ENCODE data around the gene PDE6A. TPM values are rescaled to one million over a fixed set of nuclear protein-coding genes. Genes with fewer than 3 reads are reported as not detected.

PDE6A gene
- total and polyA plus RNA-seq, 2 donors from 2014 or later, result 0.03 TPM; not detected in 1

GRCh38 chr5:149846021-149846420 lies 98.6 kb downstream of the PDE6A start:
- TF ChIP-seq CTCF (IDR thresholded peaks at IDR 0.05; ENCODE audit: borderline replicate concordance, extremely low read depth, insufficient read depth), result no peak
- intact Hi-C loops (cut with DNase I), result no loop called here
- DNase-seq (no peak), FAIRE-seq (no peak)
- no peak overlapping the region for H3K9ac ChIP-seq (ENCODE audit: low read length in 3 of 3)
- peaks cover 0 to 11% (median 10%) of the 10 kb centered on the region in 3 donors for H3K36me3 ChIP-seq (ENCODE audit: control insufficient read depth in 2 of 3, insufficient read depth in 3 of 3, low read length in 3 of 3)
- H3K27me3 ChIP-seq (ENCODE audit: control insufficient read depth, insufficient read depth, low read length), result no peaks in the 10 kb centered on the region
- no peaks in the 10 kb centered on the region for H3K4me1 ChIP-seq (ENCODE audit: control insufficient read depth in 2 of 3, insufficient read depth in 2 of 3, low read depth in 1 of 3, low read length in 3 of 3)
- no peaks in the 10 kb centered on the region for H3K9me3 ChIP-seq (ENCODE audit: control insufficient read depth in 2 of 3, insufficient read depth in 1 of 3, low read length in 3 of 3)
- H3K4me3 ChIP-seq (ENCODE audit: low read length in 3 of 3), result no peak overlapping the region
- H3K27ac ChIP-seq (ENCODE audit: low read depth in 2 of 2, low read length in 2 of 2), result no peak overlapping the region

- no peak for DNase-seq
- no peaks in the 10 kb centered on the region for H3K27me3 ChIP-seq (ENCODE audit: control insufficient read depth, insufficient read depth, low read length)
- intact Hi-C loops (cut with DNase I), result no loop called here
- FAIRE-seq, result no peak
- H3K4me3 ChIP-seq (ENCODE audit: low read length in 3 of 3), result no peak overlapping the region
- H3K9ac ChIP-seq (ENCODE audit: low read length in 3 of 3), result no peak overlapping the region
- H3K27ac ChIP-seq (ENCODE audit: low read depth in 2 of 2, low read length in 2 of 2), result no peak overlapping the region
- no peaks in the 10 kb centered on the region for H3K4me1 ChIP-seq (ENCODE audit: control insufficient read depth in 2 of 3, insufficient read depth in 2 of 3, low read depth in 1 of 3, low read length in 3 of 3)
- H3K9me3 ChIP-seq (ENCODE audit: control insufficient read depth in 2 of 3, insufficient read depth in 1 of 3, low read length in 3 of 3), result no peaks in the 10 kb centered on the region
- peaks cover 0 to 11% (median 10%) of the 10 kb centered on the region in 3 donors for H3K36me3 ChIP-seq (ENCODE audit: control insufficient read depth in 2 of 3, insufficient read depth in 3 of 3, low read length in 3 of 3)
- no peak for TF ChIP-seq CTCF (IDR thresholded peaks at IDR 0.05; ENCODE audit: borderline replicate concordance, extremely low read depth, insufficient read depth)
Measured at GRCh38 chr5:149845601-149846000, 99.0 kb downstream of the PDE6A start.

- no peak overlapping the region for H3K4me3 ChIP-seq (ENCODE audit: low read length in 3 of 3)
Measured at GRCh38 chr5:149841851-149842793, 102.5 kb downstream of the PDE6A start.

More at GRCh38 chr5:149841851-149842793, 102.5 kb downstream of the PDE6A start:
- DNase-seq, result no peak
- intact Hi-C loops (cut with DNase I), result no loop called here
- no peak overlapping the region for H3K27ac ChIP-seq (ENCODE audit: low read depth in 2 of 2, low read length in 2 of 2)
- TF ChIP-seq CTCF (IDR thresholded peaks at IDR 0.05; ENCODE audit: borderline replicate concordance, extremely low read depth, insufficient read depth), result no peak
- H3K36me3 ChIP-seq (ENCODE audit: control insufficient read depth in 2 of 3, insufficient read depth in 3 of 3, low read length in 3 of 3), result peaks cover 0 to 9% (median 9%) of the 10 kb centered on the region in 3 donors
- no peaks in the 10 kb centered on the region for H3K4me1 ChIP-seq (ENCODE audit: control insufficient read depth in 2 of 3, insufficient read depth in 2 of 3, low read depth in 1 of 3, low read length in 3 of 3)
- no peak overlapping the region for H3K9ac ChIP-seq (ENCODE audit: low read length in 3 of 3)
- no peak for FAIRE-seq
- H3K9me3 ChIP-seq (ENCODE audit: control insufficient read depth in 2 of 3, insufficient read depth in 1 of 3, low read length in 3 of 3), result no peaks in the 10 kb centered on the region
- no peaks in the 10 kb centered on the region for H3K27me3 ChIP-seq (ENCODE audit: control insufficient read depth, insufficient read depth, low read length)

Measured in kidney (tissue), 14 donors.